GM21717 (cell line): ENCODE results near the gene PRKAG1.
"Not testable (repeated sequence)": the region's sequence is repeated elsewhere in the genome, so short reads cannot be mapped to it uniquely, and the experiment has no call there.

Source experiments
- ATAC-seq: cut with Tn5 transposase; IDR thresholded peaks from one replicate; pipeline ENCODE4 v1.9.1; 2021; ENCODE audit warnings: mild to moderate bottlenecking, moderate library complexity; ENCODE audit not compliant: unreplicated experiment

PRKAG1 gene

DNA sequence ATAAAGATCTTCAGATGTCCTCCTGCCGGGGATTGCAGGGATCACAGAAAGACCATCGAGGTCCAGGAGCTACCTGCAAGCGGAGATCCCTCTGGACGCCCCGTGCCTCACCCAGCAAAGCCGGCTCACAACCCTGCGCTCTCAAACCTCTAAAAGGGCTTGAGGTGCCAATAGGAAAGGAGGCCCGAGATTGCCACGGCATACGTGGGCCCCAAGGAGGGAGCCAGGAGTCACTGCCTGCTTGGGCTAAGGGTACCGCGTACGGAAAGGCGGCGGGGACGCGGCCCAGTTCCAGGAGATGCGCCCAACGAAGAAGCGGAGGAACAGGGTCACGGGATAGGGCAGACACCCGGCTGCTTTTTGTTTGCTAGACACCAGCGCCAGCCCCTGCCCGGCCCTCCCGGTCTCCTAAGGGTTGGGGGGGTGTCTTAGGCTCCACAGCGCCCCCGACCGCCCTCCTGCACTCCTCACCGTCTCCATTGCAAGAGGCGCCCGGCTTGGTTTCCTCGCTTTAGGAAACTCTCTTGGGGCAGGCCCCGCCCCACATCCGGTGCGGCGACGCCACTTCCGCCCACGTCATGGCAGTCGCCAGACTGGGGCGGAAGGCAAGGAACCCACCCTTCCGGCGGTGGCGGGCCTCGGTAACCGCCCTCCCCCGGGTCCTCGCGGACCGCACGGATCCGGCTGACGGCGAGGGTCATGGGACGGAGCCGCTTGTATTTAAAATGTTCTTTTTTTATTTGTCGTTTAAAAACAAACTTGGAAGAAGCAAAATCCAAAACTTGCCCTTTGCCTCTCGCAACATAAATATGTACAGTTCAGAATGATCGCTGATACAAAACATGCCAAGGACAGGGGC lies at the start of gene PRKAG1:
Gene PRKAG1 (minus strand): TSS at position 516 of the 859 bp plus-strand sequence. CDS start 36 bp downstream, at position 480.
- peak; percentile 75 for ATAC-seq

DNA sequence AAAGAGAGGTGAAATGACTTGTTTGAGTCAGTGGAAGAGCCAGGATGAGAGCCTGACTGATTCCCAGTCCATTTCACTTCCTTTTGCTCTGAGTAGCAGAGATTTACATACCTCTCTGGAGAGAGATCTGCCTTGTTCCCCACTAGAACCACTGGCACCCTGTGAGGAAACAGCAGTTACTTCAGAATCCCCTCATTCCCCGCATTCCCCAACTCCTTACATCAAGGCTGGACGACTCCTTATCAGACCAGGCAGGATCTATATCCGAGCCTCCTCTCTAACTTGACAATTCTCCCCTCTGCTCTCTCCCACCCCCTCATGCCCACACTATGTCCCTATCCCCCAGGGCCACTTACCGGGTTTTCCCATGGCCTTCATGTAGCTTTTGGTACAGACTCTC lies 47.5 kb upstream of the PRKAG1 start:
- no peak for ATAC-seq

GRCh38 chr12:49064767-49065152 lies 46.2 kb upstream of the PRKAG1 start:
- no peak for ATAC-seq

GRCh38 chr12:49061916-49062315 lies 43.3 kb upstream of the PRKAG1 start:
- not testable (repeated sequence) for ATAC-seq

- ATAC-seq: peak; percentile 1
Measured at GRCh38 chr12:49061157-49061650, 42.6 kb upstream of the PRKAG1 start.

- peak; percentile 51 for ATAC-seq
Measured at GRCh38 chr12:49060237-49061156, 41.9 kb upstream of the PRKAG1 start, which contains the start of gene KMT2D. TSS of gene KMT2D (minus strand) at chr12:49060794. CDS start at chr12:49055324, 5,470 bp downstream.

GRCh38 chr12:49059299-49060171 lies 41.0 kb upstream of the PRKAG1 start:
- peak; percentile 19 for ATAC-seq

- no peak for ATAC-seq
Measured at GRCh38 chr12:49059045-49059298, 40.4 kb upstream of the PRKAG1 start.

DNA sequence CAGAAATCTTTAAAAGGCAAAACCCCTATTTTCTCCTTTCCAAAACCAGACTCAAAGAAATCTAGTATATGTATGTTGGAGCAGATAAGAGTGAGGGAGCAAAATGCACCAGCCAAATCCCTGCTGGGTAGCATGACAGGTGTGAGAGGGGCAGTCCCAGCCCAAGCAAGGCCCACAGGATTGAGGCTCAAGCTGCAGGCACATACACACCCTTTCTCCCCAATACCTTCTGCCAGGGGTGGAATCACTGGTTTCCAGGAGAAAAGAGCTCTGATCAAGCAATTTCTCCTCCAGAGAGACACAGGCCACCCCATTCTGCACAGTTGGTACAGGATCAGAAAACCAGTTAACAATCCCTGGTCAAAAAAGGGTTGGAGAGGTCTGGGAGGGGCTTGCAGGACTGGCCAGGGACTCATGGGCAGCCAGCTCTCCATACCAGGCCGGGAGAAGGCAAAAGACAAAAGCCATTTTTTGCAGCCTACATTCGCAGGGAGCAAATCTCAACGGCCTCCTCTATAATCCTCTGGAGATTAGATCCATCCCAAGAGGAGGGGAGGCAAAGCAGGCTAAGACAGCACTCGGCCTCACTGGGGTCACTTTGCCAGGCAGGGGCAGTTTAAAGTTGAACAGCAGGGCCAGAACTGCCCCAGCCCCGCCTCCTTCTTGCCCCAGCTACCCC lies 39.9 kb upstream of the PRKAG1 start:
- no peak for ATAC-seq

- no peak for ATAC-seq
Measured at GRCh38 chr12:49057888-49058287, 39.3 kb upstream of the PRKAG1 start.

DNA sequence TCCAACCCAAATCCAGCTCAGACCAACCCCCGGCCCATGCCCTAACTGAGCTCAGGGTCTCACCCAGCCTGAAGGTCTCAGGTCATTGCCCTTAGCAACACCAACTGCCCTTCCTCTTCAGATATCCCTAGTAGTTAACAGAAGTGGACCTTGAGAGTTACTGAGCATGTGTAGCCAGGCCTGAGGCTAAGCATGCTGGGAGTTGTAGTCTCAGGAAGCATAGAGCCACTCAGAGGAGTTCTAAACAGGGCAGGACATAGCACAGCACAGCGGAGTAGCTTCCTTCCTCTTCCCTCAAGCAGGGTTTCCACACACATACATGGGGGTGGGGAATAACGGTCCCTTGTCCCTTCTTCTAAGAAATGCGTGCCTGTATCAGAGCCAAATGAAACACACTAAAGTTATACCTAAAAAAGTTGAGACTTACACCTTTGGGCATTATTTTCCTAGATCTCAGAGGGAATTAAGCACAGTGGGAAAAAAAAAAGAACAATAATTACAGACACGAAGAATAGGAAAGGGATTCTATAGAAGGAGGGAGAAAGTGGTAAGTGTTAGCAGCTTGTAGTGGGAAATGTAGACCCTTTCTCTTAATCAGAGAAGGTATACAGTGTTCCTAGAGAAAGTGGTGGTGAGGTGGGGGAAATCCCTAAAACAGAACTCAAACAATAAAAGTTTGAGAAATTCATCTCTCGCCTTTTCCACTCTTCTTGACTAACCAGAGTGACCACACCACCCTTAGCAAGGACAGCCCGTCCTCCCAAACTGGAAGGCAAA lies 37.6 kb upstream of the PRKAG1 start:
- peak; percentile 51 for ATAC-seq

DNA sequence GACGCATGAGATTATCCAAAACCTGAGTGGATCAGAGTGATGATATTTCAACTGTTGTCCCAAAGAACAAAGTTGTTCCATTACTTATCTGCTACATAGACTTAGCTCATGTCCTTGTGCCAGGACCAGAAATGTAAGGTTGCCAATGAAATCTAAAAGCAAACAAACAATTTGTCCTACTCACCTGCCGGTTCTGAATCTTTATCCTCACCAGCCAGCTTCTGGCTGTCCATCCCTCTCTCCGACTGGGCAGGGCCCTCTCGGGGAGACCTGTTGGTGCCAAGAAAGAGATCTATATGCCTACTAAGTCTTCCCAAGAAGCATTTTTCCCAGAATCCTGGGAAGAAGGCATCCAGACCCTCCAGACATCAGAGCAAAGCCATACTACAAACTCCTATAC lies 36.5 kb upstream of the PRKAG1 start:
- ATAC-seq: no peak

DNA sequence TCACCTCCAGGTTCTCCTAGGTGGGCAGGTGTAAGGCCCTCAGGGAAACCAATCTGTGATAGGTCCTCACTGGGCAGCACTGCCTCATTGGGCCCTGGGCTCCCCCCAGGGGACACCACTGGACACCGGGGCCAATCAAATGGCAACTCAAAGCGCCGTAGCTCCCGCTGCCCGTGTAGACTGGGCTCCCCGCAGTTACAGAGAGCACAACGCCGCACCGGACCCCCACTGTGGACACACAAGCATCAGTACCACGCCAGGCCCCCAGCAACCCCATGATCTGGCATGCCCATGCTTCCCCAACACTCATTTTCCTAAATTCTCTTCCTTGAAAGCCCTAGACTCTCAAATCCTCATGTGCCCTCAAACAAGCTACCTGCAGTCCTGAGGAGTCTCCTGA lies 35.9 kb upstream of the PRKAG1 start:
- ATAC-seq: no peak

DNA sequence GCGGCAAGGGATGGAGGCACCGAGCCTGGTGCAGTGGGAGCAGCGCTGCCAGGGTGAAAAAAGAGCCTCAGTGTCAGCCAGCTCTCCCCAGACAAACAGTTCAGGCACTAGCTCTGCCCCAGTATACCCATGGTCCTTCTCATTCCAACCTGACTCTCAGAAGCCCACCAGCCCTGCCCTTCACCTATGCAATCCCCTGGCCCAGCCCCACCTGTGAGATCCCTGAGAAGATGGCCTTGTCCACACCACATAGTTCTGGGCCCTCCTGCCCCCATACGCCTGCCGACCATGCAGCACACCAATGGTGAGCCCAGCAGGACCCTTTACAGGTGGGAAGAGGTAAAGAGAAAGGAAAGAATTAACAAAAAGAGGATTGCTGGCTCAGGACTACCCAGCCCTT lies 35.5 kb upstream of the PRKAG1 start:
- ATAC-seq: no peak

GRCh38 chr12:49052451-49053208 lies 34.1 kb upstream of the PRKAG1 start:
- no peak for ATAC-seq

- ATAC-seq: no peak
Measured at GRCh38 chr12:49051777-49052438, 33.3 kb upstream of the PRKAG1 start.

DNA sequence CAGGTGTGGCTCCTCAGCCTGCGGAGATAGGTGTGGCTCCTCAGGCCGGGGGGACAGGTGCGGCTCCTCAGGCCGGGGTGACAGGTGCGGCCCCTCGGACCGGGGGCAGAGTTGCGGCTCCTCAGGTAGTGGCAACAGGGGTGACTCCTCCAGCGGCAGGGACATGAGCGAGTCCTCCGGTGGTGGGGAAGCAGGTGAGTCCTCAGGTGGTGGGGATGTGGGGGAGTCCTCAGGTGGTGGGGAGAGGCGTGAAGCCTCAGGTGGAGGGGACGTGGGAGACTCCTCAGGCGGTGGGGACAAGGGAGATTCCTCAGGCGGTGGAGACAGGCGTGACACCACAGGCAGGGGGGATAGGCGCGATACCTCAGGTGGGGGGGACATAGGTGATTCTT lies 32.8 kb upstream of the PRKAG1 start:
- ATAC-seq: no peak
